Endothelial cell of umbilical vein (primary cell): Measurements from ENCODE around the gene ASAP2. TPM values are rescaled to one million over a fixed set of nuclear protein-coding genes. Genes with fewer than 3 reads are reported as not detected.

ENCODE experiments used
- BruUV-seq: library from RNA; stranded (reverse); fragments of 400-500 nt; replicated peaks from 2 replicates; lab custom pipeline; 2021; lab: Mats Ljungman, UMichigan
- CTCF ChIA-PET: fragments of 300-600, 350-600 bp; sonication (Branson Sonifier 250); formaldehyde crosslinking; loops from one replicate; lab custom pipeline; 2021; ENCODE audit warnings: antibody characterized with exemption, inconsistent platforms; lab: Charles Lee
- POLR2A ChIA-PET: fragments of 300-600, 350-600 bp; sonication (Branson Sonifier 250); formaldehyde crosslinking; loops from one replicate; lab custom pipeline; 2021; ENCODE audit warnings: antibody characterized with exemption, inconsistent platforms; lab: Charles Lee
- DNase-seq: peaks from one replicate; pipeline ENCODE4 v3.0.0-alpha.2; 2011; ENCODE audit warnings: low read depth, low spot score
- FAIRE-seq: peaks from 2 replicates; lab custom pipeline; 2011; peaks lifted over from hg19 to GRCh38; lab: Jason Lieb, UNC
- H2AFZ ChIP-seq: 2 replicates; pipeline ENCODE4 v1.6.0; 2012; ENCODE audit warnings: low read depth, low read length, control low read depth, inconsistent platforms
- H3K27ac ChIP-seq: 2 replicates; pipeline ENCODE4 v1.5.1; 2011; ENCODE audit warnings: low read depth, mild to moderate bottlenecking, control low read depth, low read length, moderate library complexity; ENCODE audit not compliant: insufficient read depth
- H3K27me3 ChIP-seq, 2 experiments: 2 replicates each; pipeline versions ENCODE4 v1.6.0 to v1.6.1; 2011; ENCODE audit warnings: low read length in 2 of 2, mixed read lengths in 1 of 2; ENCODE audit not compliant: control insufficient read depth in 2 of 2, insufficient read depth in 2 of 2
- H3K36me3 ChIP-seq, 2 experiments: 2 replicates in 1 of 2; 3 replicates in 1 of 2; pipeline ENCODE4 v1.5.1; 2011; ENCODE audit warnings: low read length in 2 of 2, mild to moderate bottlenecking in 1 of 2, moderate library complexity in 1 of 2; ENCODE audit not compliant: control insufficient read depth in 2 of 2, insufficient read depth in 2 of 2; ENCODE audit errors: extremely low read depth in 1 of 2
- H3K4me1 ChIP-seq: 3 replicates; pipeline ENCODE4 v1.5.1; 2011; ENCODE audit warnings: mild to moderate bottlenecking, low read length; ENCODE audit not compliant: control insufficient read depth, insufficient read depth; ENCODE audit errors: extremely low read depth
- H3K4me2 ChIP-seq: 2 replicates; pipeline ENCODE4 v1.6.1; 2011; ENCODE audit warnings: low read length, control low read depth, mixed read lengths; ENCODE audit not compliant: insufficient read depth
- H3K4me3 ChIP-seq, 3 experiments: fragments of 200-600 bp in 1 of 3; sonication (generic), shearing (Covaris generic) in 1 of 3; replicated peaks in 1 of 3; 2 replicates each; pipeline ENCODE4 v1.5.1; 2011 to 2016; ENCODE audit warnings: control low read depth in 3 of 3, low read length in 3 of 3, mild to moderate bottlenecking in 2 of 3, inconsistent platforms in 1 of 3, low read depth in 1 of 3, moderate library complexity in 1 of 3; ENCODE audit not compliant: insufficient read depth in 1 of 3
- H3K79me2 ChIP-seq: 2 replicates; pipeline ENCODE4 v1.6.0; 2012; ENCODE audit warnings: low read length, inconsistent platforms; ENCODE audit not compliant: control insufficient read depth, insufficient read depth
- H3K9ac ChIP-seq: replicated peaks from 2 replicates; pipeline ENCODE3; 2011; ENCODE audit warnings: low read length, control low read depth; ENCODE audit not compliant: insufficient read depth; ENCODE audit errors: extremely low read depth
- H3K9me1 ChIP-seq: replicated peaks from 3 replicates; pipeline ENCODE4 v1.6.0; 2011; ENCODE audit warnings: mild to moderate bottlenecking, low read length; ENCODE audit not compliant: control insufficient read depth, insufficient read depth; ENCODE audit errors: extremely low read depth
- H3K9me3 ChIP-seq: replicated peaks from 2 replicates; pipeline ENCODE4 v1.5.1; 2012; ENCODE audit warnings: low read length, inconsistent platforms; ENCODE audit not compliant: control insufficient read depth, insufficient read depth
- H4K20me1 ChIP-seq: replicated peaks from 2 replicates; pipeline ENCODE3; 2011; ENCODE audit warnings: mild to moderate bottlenecking, low read length; ENCODE audit not compliant: control insufficient read depth, insufficient read depth; ENCODE audit errors: extremely low read depth
- CTCF ChIP-seq, 2 donors: IDR thresholded peaks; 1 replicate in 1 of 2; 2 replicates in 1 of 2; pipeline ENCODE4 v1.5.1; 2011; ENCODE audit warnings: low read length in 2 of 2, mild to moderate bottlenecking in 2 of 2, moderate library complexity in 2 of 2, control low read depth in 1 of 2, inconsistent platforms in 1 of 2, low read depth in 1 of 2; ENCODE audit not compliant: insufficient read depth in 1 of 2; ENCODE audit errors: extremely low read depth in 1 of 2
- FOS ChIP-seq: IDR thresholded peaks from 2 replicates; pipeline ENCODE4 v1.6.1; 2011; ENCODE audit warnings: mild to moderate bottlenecking, low read length, moderate library complexity, borderline replicate concordance; ENCODE audit not compliant: insufficient read depth
- MYC ChIP-seq: IDR thresholded peaks from one replicate; pipeline ENCODE4 v1.6.1; 2011; ENCODE audit warnings: mild to moderate bottlenecking, low read depth, low read length
- dilution Hi-C: fragments of 300-500 bp; cut with MboI; formaldehyde crosslinking; loops from one replicate; pipeline ENCODE4 v1.15.0; 2019; ENCODE audit warnings: low sequenced_read_pairs; ENCODE audit not compliant: extremely low pct_ligation_motif_present
- intact Hi-C: fragments of 100-400 bp; cut with micrococcal nuclease; formaldehyde crosslinking; loops from one replicate; pipeline ENCODE4 v1.10.0; 2022
- polyA plus RNA-seq, 4 experiments: library from polyadenylated mRNA; depleted of rRNA in 3 of 4; stranded (reverse) in 3 of 4; unstranded in 1 of 4; fragments of >200 nt; gene quantifications; 2 replicates each; pipeline versions ENCODE4 v1.2.1 to v1.2.3, GENCODE V29; 2011 to 2012; ENCODE audit warnings: missing spikeins in 1 of 4
- total RNA-seq: library from RNA; stranded (reverse); gene quantifications from 2 replicates; pipeline ENCODE4 v1.2.3, GENCODE V29; 2021

ASAP2 gene
- total and polyA plus RNA-seq, 2 donors (not counting 3 experiments of a cell fraction or from before 2014, with no cell fraction given): 31.1 to 79.2 TPM

GRCh38 chr2:9249020-9249800 lies 42.6 kb downstream of the ASAP2 start:
- Histone ChIP-seq H3K36me3 (no peaks in the 10 kb centered on the region), H4K20me1 (no peaks in the 10 kb centered on the region), H3K27me3 (no peaks in the 10 kb centered on the region), H3K79me2 (peaks cover 90% of the 10 kb centered on the region), H3K4me1 (peaks cover 55% of the 10 kb centered on the region), H3K27ac (peak overlapping the region; percentile 94), H2AFZ (no peak overlapping the region), H3K9ac (peak overlapping the region; percentile 18), H3K9me1 (no peaks in the 10 kb centered on the region), H3K4me3 (no peak overlapping the region), H3K4me2 (peak overlapping the region; percentile 29), H3K9me3 (no peaks in the 10 kb centered on the region)
- FAIRE-seq: peak; percentile 67
- peak; percentile 58 for TF ChIP-seq FOS
- no peak for TF ChIP-seq CTCF (IDR thresholded peaks at IDR 0.05; ENCODE audit: extremely low read depth in 1 of 2, insufficient read depth in 1 of 2, low read depth in 1 of 2, low read length in 2 of 2)
- peak; percentile 14 for TF ChIP-seq MYC
- dilution Hi-C loops (no loop called here), intact Hi-C loops (no loop called here)
- CTCF ChIA-PET: interaction anchor here (0.7 to 6.5 kb wide), 8 partner anchors 9 to 106 kb away, joined by 3 to 65 read pairs (median 6); no protein-coding TSS in a partner anchor
- DNase-seq: peak; percentile 57
- POLR2A ChIA-PET: interaction anchor here (1.6 to 2.6 kb wide), 2 partner anchors 14 to 40 kb away, joined by 6 read pairs; no protein-coding TSS in a partner anchor
- no TSS peak for BruUV-seq
